Articular chondrocyte of knee joint (primary cell): Measurements from ENCODE around the gene SPDYE4. TPM values are rescaled to one million over a fixed set of nuclear protein-coding genes. Genes with fewer than 3 reads are reported as not detected.

ENCODE experiments used
- total RNA-seq: library from RNA; depleted of rRNA; stranded (reverse); fragments of >200 nt; gene quantifications from 2 replicates; pipeline ENCODE4 v1.2.3, GENCODE V29; 2012

Gene SPDYE4, protein sequence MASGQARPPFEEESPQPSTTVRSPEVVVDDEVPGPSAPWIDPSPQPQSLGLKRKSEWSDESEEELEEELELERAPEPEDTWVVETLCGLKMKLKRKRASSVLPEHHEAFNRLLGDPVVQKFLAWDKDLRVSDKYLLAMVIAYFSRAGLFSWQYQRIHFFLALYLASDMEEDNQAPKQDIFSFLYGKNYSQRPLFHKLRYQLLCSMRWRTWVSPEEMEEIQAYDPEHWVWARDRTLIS
- not detected in 2 replicates for total RNA-seq

DNA sequence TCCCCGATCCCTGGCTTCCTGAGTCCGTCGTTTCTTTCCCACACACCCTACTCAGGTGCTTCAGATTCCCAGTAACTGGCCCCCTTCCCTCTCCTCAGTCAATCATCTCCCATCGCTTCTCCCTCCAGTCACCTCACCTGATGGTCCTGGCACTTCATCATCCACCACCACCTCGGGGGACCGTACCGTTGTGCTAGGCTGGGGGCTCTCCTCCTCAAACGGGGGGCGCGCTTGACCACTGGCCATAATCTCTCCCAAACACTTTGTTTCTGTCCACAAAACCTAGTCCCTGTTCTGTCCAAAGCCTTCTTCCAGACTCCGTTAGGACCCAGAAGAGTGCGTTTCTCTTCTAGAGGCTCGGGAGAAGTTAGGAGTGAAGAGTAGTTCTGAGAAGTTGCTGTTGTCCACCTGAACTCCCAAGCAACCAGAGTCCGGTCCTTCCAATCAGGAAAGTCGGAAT lies at the start of gene SPDYE4:
SPDYE4 (minus strand) TSS at position 410 of the 460 bp plus-strand sequence; CDS start at position 246, 164 bp downstream.

DNA sequence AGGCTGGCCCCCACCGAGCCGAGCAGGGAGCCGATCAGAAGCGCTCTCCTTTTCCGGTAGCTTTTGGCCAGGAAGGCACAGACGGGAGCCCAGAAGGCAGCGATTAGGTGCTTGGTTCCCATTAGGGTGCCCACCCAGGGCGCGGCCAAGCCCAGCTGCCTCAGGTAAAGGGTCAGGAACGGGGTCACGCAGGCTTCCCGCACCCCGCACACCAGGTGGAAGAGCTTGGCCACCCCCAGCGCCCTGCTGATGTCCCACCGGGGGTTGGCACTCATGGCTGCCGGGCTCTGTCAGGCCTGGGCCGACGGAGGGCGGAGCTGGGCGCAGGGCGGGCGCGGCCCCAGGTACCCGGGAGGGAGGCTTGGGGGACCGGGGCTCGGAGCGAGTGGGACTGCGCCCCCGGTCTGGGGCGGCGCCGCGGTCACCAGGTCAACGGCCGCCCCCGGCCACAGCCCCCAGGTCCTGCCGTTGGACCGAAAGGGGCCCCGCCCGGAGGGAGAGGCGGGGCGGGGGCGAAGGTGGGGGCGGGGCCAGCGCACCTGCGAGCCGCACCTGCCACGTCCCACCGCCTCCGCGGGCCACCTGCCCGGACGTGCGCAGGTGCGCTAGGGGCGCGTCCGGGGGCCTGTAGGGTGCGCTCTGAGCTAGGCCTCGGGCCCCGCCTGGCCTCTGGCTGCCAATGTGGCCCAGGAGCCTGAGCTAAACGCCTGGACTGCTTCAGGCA lies 40.7 kb upstream of the SPDYE4 start, which contains the start of gene MFSD6L:
MFSD6L (minus strand) TSS at position 520 of the 724 bp plus-strand sequence; CDS start at position 275, 245 bp downstream.

Other genes with a start within 250 kb of the SPDYE4 start
- gene MYH10, start 127.8 kb downstream of the SPDYE4 start, total RNA-seq, result 53.5 and 54.2 TPM in 2 replicates
- gene CCDC42, start 13.7 kb downstream of the SPDYE4 start, total RNA-seq, result not detected in 2 replicates
- gene MFSD6L, start 40.8 kb upstream of the SPDYE4 start, total RNA-seq, result not detected in 2 replicates
- not detected in 2 replicates for gene PIK3R6, start 109.1 kb upstream of the SPDYE4 start, total RNA-seq
- not detected in 2 replicates for gene PIK3R5, start 207.2 kb upstream of the SPDYE4 start, total RNA-seq